ENCODE data around the gene PPM1K.

- TF ChIP-seq POLR2AphosphoS5 (IDR thresholded peaks at IDR 0.05; ENCODE audit: low read depth, low read length) (no peak), TAF1 (IDR thresholded peaks at IDR 0.05; ENCODE audit: low read depth, low read length) (no peak)
Observed at GRCh38 chr4:88219099-88219498, 65.3 kb downstream of the PPM1K start.

Data from GM12891 (cell line).